ENCODE results near the gene IFNB1. TPM values are rescaled to one million over a fixed set of nuclear protein-coding genes. Genes with fewer than 3 reads are reported as not detected.
A peak's percentile ranks its signal among the peaks of the same experiment; 100 is the strongest.

The IFNB1 gene
- total and polyA plus RNA-seq, 11 donors: not detected

DNA sequence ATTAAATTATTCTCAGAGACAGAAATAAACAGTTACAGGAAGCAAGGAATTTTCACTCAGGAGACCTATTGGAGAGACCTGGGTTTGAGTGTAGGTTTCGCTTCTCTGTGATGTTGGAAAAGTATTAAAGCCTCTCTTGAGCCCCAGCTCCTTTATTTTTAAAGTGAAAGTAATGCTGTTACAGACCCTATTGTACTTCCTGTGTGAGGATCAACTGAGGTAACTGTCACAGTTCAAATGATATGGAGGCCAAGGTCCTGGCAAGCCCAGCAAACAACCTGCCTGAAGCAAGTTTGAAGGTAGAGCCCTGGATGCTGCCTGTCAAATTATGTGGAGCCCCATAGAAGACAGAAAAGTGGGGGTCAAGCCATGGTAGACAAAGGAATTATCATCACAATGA lies 38.4 kb downstream of the IFNB1 start:
- TF ChIP-seq, protein P1, sequence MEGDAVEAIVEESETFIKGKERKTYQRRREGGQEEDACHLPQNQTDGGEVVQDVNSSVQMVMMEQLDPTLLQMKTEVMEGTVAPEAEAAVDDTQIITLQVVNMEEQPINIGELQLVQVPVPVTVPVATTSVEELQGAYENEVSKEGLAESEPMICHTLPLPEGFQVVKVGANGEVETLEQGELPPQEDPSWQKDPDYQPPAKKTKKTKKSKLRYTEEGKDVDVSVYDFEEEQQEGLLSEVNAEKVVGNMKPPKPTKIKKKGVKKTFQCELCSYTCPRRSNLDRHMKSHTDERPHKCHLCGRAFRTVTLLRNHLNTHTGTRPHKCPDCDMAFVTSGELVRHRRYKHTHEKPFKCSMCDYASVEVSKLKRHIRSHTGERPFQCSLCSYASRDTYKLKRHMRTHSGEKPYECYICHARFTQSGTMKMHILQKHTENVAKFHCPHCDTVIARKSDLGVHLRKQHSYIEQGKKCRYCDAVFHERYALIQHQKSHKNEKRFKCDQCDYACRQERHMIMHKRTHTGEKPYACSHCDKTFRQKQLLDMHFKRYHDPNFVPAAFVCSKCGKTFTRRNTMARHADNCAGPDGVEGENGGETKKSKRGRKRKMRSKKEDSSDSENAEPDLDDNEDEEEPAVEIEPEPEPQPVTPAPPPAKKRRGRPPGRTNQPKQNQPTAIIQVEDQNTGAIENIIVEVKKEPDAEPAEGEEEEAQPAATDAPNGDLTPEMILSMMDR (IDR thresholded peaks at IDR 0.05): no peak
- TF ChIP-seq POLR2A (IDR thresholded peaks at IDR 0.05): no peak
- H3K4me3 ChIP-seq: no peak overlapping the region
- H3K36me3 ChIP-seq: no peaks in the 10 kb centered on the region
- H3K4me1 ChIP-seq: no peaks in the 10 kb centered on the region
- H3K27me3 ChIP-seq: peaks cover 0 to 5% (median 0%) of the 10 kb centered on the region in 9 donors
- no peak for ATAC-seq
- no peak overlapping the region for H3K27ac ChIP-seq
- intact Hi-C loops (cut with DNase I): loop anchor here in 4 of 10 donors (5.0 to 10.0 kb wide), 3 partner anchors 65 to 75 kb away; no protein-coding TSS in a partner anchor
- DNase-seq: no peak
- WGBS, 4 donors: 91 to 94% (median 93%) methylated on average over 1 of the region's 1 CpG
- H3K9me3 ChIP-seq: no peaks in the 10 kb centered on the region

DNA sequence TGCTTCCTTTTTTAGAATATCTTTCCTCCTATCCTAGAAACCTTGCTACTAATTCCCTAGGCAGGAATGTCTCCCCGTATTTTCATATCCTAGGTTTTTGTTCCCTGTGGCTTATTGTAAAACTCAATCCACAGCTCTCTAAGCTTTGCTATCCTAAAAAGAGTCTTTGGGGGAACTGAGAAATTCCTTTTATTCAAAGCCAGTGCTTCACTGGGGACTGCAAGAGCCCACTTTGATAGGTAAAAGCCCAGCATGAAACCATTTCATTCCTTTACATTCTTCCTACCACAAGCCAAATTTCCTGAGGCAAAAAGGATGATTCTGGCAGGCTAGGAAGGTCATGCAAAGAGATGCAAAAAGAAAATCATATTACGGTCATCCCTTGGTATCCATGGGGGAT lies 40.5 kb downstream of the IFNB1 start:
- no peak for ATAC-seq
- TF ChIP-seq, protein P1 (IDR thresholded peaks at IDR 0.05): no peak
- TF ChIP-seq POLR2A (IDR thresholded peaks at IDR 0.05): no peak
- 90 to 93% (median 91%) methylated on average over 2 of the region's 2 CpGs for WGBS, 4 donors
- Histone ChIP-seq H3K27me3 (peaks cover 0 to 11% (median 0%) of the 10 kb centered on the region in 9 donors), H3K36me3 (no peaks in the 10 kb centered on the region), H3K9me3 (no peaks in the 10 kb centered on the region), H3K4me3 (no peak overlapping the region), H3K27ac (no peak overlapping the region), H3K4me1 (no peaks in the 10 kb centered on the region)
- intact Hi-C loops (cut with DNase I): loop anchor here in 4 of 10 donors (5.0 to 10.0 kb wide), 3 partner anchors 68 to 78 kb away; no protein-coding TSS in a partner anchor
- no peak for DNase-seq

DNA sequence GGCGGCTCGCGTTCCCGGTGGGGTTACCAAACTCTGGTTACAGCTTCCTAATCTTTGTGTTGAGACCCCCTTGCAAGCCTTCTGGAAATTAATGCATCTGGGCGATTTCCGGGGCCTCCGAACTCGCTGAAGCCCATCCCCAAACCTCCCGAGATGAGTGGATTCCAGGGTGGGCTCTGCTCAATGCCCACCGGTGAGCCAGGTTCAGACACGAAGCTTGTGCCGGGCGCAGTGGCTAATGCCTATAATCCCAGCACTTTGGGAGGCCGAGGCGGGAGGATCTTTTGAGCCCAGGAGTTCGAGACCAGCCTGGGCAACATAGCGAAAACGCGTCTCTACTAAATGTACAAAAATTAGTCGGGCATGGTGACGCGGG lies 45.9 kb downstream of the IFNB1 start:
- TF ChIP-seq, protein P1 (IDR thresholded peaks at IDR 0.05): no peak
- TF ChIP-seq POLR2A (IDR thresholded peaks at IDR 0.05): no peak
- Histone ChIP-seq H3K27ac (peak overlapping the region in 8 of 12 donors; percentile 36 to 88 (median 61)), H3K9me3 (no peaks in the 10 kb centered on the region), H3K27me3 (peaks cover 0 to 11% (median 0%) of the 10 kb centered on the region in 9 donors), H3K4me1 (peaks cover 0 to 44% (median 4%) of the 10 kb centered on the region in 12 donors), H3K36me3 (no peaks in the 10 kb centered on the region), H3K4me3 (peak overlapping the region; percentile 30 to 73 (median 58))
- ATAC-seq: no peak
- DNase-seq: peak in 2 of 5 donors; percentile 22 to 40
- WGBS, 4 donors: 69 to 78% (median 70%) methylated on average over 20 to 22 of the region's 22 CpGs
- intact Hi-C loops (cut with DNase I): loop anchor here in 3 of 10 donors (10.0 kb wide), 2 partner anchors 73 to 83 kb away; no protein-coding TSS in a partner anchor

DNA sequence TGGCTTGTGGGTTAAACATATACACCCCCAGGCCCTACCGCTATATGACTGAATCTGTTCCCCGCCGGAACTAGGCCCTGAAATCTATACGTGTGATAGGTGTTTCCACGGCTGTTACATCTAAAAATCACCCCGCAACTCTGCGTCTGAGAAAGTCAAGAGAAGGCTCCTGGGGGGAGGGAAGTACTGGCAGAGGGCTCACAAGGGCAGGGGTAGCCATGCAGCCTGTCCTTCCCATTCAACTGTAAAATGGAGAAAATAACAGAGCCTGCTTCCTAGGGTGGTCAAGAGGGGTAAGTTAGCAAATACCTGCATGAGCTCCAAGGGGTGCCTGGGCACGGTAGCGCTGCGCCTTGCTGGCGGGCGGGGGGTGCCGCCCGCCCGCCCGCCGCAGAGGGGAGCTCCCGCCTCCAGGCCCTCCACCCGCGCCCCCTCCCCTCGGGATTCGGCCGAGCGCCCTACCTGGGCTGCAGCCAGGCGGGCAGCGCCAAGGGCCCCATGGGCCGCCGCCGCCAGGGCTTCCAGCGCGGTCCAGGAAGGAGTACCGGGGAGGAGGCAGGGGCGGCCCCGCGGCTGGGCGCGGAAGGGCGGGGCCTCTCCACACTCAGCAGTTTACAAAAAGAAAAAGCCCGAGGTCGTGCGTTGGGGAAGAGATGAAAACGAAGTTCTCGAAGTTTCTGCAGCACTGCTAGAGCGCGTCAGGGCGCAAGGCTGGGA lies 46.5 kb downstream of the IFNB1 start, which contains the start of gene HACD4:
Gene HACD4 (minus strand): TSS at position 550 of the 717 bp plus-strand sequence. CDS start 50 bp downstream, at position 500.
- peak within 1 kb of the TSS in 11 of 12 donors; percentile 18 to 88 (median 54) for H3K27ac ChIP-seq
- H3K4me3 ChIP-seq: peak within 1 kb of the TSS; percentile 30 to 73 (median 58)
- H3K36me3 ChIP-seq: peaks cover 0 to 2% (median 0%) of the 10 kb centered on the region in 9 donors
- TF ChIP-seq POLR2A (IDR thresholded peaks at IDR 0.05): no peak
- TF ChIP-seq, protein P1 (IDR thresholded peaks at IDR 0.05): no peak
- peaks cover 0 to 44% (median 4%) of the 10 kb centered on the region in 12 donors for H3K4me1 ChIP-seq
- peak; percentile 48 to 85 (median 63) for DNase-seq
- 9 to 38% (median 11%) methylated on average over 9 to 46 of the region's 46 CpGs for whole genome bisulfite sequencing, 4 donors
- H3K27me3 ChIP-seq: peaks cover 0 to 11% (median 0%) of the 10 kb centered on the region in 9 donors
- no peaks in the 10 kb centered on the region for H3K9me3 ChIP-seq
- intact Hi-C loops (cut with DNase I): loop anchor here in 3 of 10 donors (10.0 kb wide), 2 partner anchors 74 to 84 kb away; no protein-coding TSS in a partner anchor
- ATAC-seq: peak; percentile 71 to 94 (median 92)

Measured in heart left ventricle (tissue), 16 donors.